K562 (cell line): ENCODE data around the gene MMP19. TPM values are rescaled to one million over a fixed set of nuclear protein-coding genes. Genes with fewer than 3 reads are reported as not detected.

Experiments
- BRD9 ChIP-seq: fragments of 450-650 bp; IDR thresholded peaks from 2 replicates; pipeline ENCODE4 v1.6.1; 2018; ENCODE audit warnings: low read depth; ENCODE audit not compliant: partially characterized antibody
- ID3 ChIP-seq, 2 experiments: fragments of 250-450 bp in 1 of 2; fragments of 450-650 bp in 1 of 2; sonication (Bioruptor Pico) in 1 of 2; IDR thresholded peaks; 2 replicates each; pipeline versions ENCODE4 v1.6.1 to v1.8.0; 2016 to 2021; ENCODE audit warnings: mild to moderate bottlenecking in 2 of 2, moderate library complexity in 2 of 2, missing compliant biosample characterization in 1 of 2, missing genetic modification characterization in 1 of 2
- NBN ChIP-seq: fragments of 450-650 bp; IDR thresholded peaks from 2 replicates; pipeline ENCODE4 v1.6.1; 2016; ENCODE audit warnings: low read depth, mild to moderate bottlenecking
- PML ChIP-seq: IDR thresholded peaks from 2 replicates; pipeline ENCODE4 v1.6.1; 2012; ENCODE audit warnings: low read length, inconsistent platforms
- RBM15 ChIP-seq: fragments of 200-400 bp; formaldehyde crosslinking; IDR thresholded peaks from 2 replicates; pipeline ENCODE4 v1.6.1; 2018; ENCODE audit warnings: mild to moderate bottlenecking, low read length, moderate library complexity; ENCODE audit not compliant: insufficient read depth
- RERE ChIP-seq: sonication (generic); formaldehyde crosslinking; IDR thresholded peaks from 2 replicates; pipeline ENCODE4 v1.8.0; 2023; ENCODE audit warnings: missing genetic modification reagents, mild to moderate bottlenecking, borderline replicate concordance
- ZBTB40 ChIP-seq, 2 experiments: fragments of 450-650 bp in 1 of 2; sonication (generic) in 1 of 2; formaldehyde crosslinking in 1 of 2; IDR thresholded peaks; 2 replicates each; pipeline versions ENCODE4 v1.7.1 to v1.9.0; 2016 to 2022; ENCODE audit warnings: inconsistent platforms in 1 of 2, mild to moderate bottlenecking in 1 of 2, missing genetic modification reagents in 1 of 2
- ZNF584 ChIP-seq: fragments of 200-800 bp; sonication (Bioruptor generic); IDR thresholded peaks from 2 replicates; pipeline ENCODE4 v1.6.1; 2016; ENCODE audit warnings: low read depth, mild to moderate bottlenecking, missing genetic modification characterization, missing compliant biosample characterization
- polyA plus RNA-seq, 8 experiments: library from polyadenylated mRNA; depleted of rRNA in 4 of 8; stranded (reverse) in 5 of 8; unstranded in 3 of 8; fragments of >200 nt; fragmentation: Nextera tagmentation in 2 of 8; fragmentation: Illumina TruSeq in 1 of 8; extraction: Ambion mirVana in 2 of 8; extraction: Trizol in 1 of 8; gene quantifications; 2 replicates each; pipeline versions ENCODE4 v1.2.1 to v1.2.3, GENCODE V29; 2011 to 2014; ENCODE audit warnings: inconsistent platforms in 1 of 8, missing spikeins in 1 of 8
- total RNA-seq, 7 experiments: library from RNA; depleted of rRNA in 6 of 7; stranded (reverse); fragments of >200 nt in 6 of 7; fragmentation: Illumina TruSeq in 2 of 7; extraction: Trizol in 2 of 7; gene quantifications; 2 replicates each; pipeline versions ENCODE4 v1.2.1 to v1.2.3, GENCODE V29; 2011 to 2021; ENCODE audit warnings: low replicate concordance in 1 of 7

The MMP19 gene
- total and polyA plus RNA-seq, 9 of the 15 experiments (the other 6 are each of a cell fraction or from before 2014, with no cell fraction given) = 0.14 to 1.6 (median 0.66) TPM

- TF ChIP-seq ZBTB40 (IDR thresholded peaks at IDR 0.05) (no peak), ZBTB40 (CRISPR knock-in tag; IDR thresholded peaks at IDR 0.05) (no peak), NBN (no peak), RBM15 (no peak), ID3 (CRISPR knock-in tag; IDR thresholded peaks at IDR 0.05) (no peak), ID3 (tag; IDR thresholded peaks at IDR 0.05) (no peak), ZNF584 (CRISPR knock-in tag) (no peak), BRD9 (peak; percentile 69), RERE (no peak), PML (no peak)
Observed at GRCh38 chr12:55842681-55843429, at the start of gene MMP19 (continued).
